A549 treated with ZK216348 at 1 μM for 4 hours (cell line): Measurements from ENCODE around the gene PIK3CD. TPM values are rescaled to one million over a fixed set of nuclear protein-coding genes. Genes with fewer than 3 reads are reported as not detected.

Experiments used
- total RNA-seq: library from RNA; stranded (reverse); fragments of 200-300 nt; extraction: Qiagen RNA extraction; gene quantifications from 5 replicates; pipeline ENCODE4 v1.2.3, GENCODE V29; 2022; ENCODE audit warnings: low read depth

The PIK3CD gene
- 5.4 to 9.8 TPM (median 7.6 TPM) in 5 replicates for total RNA-seq

GRCh38 chr1:9651565-9652378, at the start of gene PIK3CD:
Gene PIK3CD (plus strand): TSS chr1:9651731. CDS start chr1:9710456, 58,725 bp downstream.

Other genes starting within 250 kb of the PIK3CD start
- 2.9 to 3.5 TPM (median 3.2 TPM) in 5 replicates for gene SLC25A33, start 112.3 kb upstream of the PIK3CD start, total RNA-seq
- gene TMEM201, start 62.8 kb upstream of the PIK3CD start, total RNA-seq, result 8.3 to 15.1 TPM (median 13.4 TPM) in 5 replicates
- 49.6 to 74.2 TPM (median 68.2 TPM) in 5 replicates for gene CLSTN1, start 172.2 kb downstream of the PIK3CD start, total RNA-seq